GM12801 (cell line): ENCODE data around the gene TSPYL6.

Source experiments
- CTCF ChIP-seq: IDR thresholded peaks from one replicate; pipeline ENCODE4 v1.5.1; 2011; ENCODE audit warnings: control low read depth; ENCODE audit not compliant: insufficient read length; ENCODE audit errors: extremely low read depth

TSPYL6 gene

GRCh38 chr2:54267577-54267976, 11.5 kb upstream of the TSPYL6 start:
- no peak for TF ChIP-seq CTCF

- TF ChIP-seq CTCF = no peak
These were observed 6.2 kb upstream of the TSPYL6 start for GRCh38 chr2:54262015-54262765.

GRCh38 chr2:54261537-54261936, 5.5 kb upstream of the TSPYL6 start:
- no peak for TF ChIP-seq CTCF

GRCh38 chr2:54260241-54260595, 4.2 kb upstream of the TSPYL6 start:
- no peak for TF ChIP-seq CTCF

GRCh38 chr2:54259413-54260240, 3.6 kb upstream of the TSPYL6 start:
- TF ChIP-seq CTCF = no peak

- TF ChIP-seq CTCF = no peak
These were observed 2.1 kb upstream of the TSPYL6 start for GRCh38 chr2:54258166-54258565.

- TF ChIP-seq CTCF = no peak
These were observed 569 bp downstream of the TSPYL6 start for GRCh38 chr2:54255230-54256090.
